ENCODE data around the gene GPR135. TPM values are rescaled to one million over a fixed set of nuclear protein-coding genes. Genes with fewer than 3 reads are reported as not detected.

Gene GPR135
- total RNA-seq, 1 donor from 2014 or later, result 2.1 TPM

DNA sequence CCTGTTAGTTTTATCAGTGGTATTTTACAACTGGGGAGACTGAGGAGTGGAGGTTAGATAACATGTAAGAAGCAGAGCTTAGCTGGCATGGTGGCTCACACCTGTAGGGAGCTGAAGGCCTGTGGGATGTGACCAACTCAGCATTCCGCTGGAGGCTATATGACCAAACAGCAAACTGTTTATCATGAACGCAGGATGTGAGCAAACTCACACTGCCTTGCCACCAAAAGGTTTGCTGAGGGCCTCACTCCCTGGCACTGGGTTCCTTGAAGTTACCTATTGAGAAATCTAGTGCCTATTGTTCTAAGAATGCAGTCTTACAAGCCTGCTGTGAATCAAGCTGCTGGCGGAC is 42.5 kb upstream of the GPR135 start:
- Histone ChIP-seq H3K4me3 (no peak overlapping the region), H3K4me1 (no peaks in the 10 kb centered on the region), H3K27me3 (no peaks in the 10 kb centered on the region), H3K9me3 (no peaks in the 10 kb centered on the region), H3K27ac (no peak overlapping the region), H3K36me3 (peaks cover 15% of the 10 kb centered on the region)
- TF ChIP-seq, protein P1, sequence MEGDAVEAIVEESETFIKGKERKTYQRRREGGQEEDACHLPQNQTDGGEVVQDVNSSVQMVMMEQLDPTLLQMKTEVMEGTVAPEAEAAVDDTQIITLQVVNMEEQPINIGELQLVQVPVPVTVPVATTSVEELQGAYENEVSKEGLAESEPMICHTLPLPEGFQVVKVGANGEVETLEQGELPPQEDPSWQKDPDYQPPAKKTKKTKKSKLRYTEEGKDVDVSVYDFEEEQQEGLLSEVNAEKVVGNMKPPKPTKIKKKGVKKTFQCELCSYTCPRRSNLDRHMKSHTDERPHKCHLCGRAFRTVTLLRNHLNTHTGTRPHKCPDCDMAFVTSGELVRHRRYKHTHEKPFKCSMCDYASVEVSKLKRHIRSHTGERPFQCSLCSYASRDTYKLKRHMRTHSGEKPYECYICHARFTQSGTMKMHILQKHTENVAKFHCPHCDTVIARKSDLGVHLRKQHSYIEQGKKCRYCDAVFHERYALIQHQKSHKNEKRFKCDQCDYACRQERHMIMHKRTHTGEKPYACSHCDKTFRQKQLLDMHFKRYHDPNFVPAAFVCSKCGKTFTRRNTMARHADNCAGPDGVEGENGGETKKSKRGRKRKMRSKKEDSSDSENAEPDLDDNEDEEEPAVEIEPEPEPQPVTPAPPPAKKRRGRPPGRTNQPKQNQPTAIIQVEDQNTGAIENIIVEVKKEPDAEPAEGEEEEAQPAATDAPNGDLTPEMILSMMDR (IDR thresholded peaks at IDR 0.05), result no peak
- ATAC-seq (no peak), DNase-seq (no peak)
- intact Hi-C loops (cut with DNase I), result no loop called here

DNA sequence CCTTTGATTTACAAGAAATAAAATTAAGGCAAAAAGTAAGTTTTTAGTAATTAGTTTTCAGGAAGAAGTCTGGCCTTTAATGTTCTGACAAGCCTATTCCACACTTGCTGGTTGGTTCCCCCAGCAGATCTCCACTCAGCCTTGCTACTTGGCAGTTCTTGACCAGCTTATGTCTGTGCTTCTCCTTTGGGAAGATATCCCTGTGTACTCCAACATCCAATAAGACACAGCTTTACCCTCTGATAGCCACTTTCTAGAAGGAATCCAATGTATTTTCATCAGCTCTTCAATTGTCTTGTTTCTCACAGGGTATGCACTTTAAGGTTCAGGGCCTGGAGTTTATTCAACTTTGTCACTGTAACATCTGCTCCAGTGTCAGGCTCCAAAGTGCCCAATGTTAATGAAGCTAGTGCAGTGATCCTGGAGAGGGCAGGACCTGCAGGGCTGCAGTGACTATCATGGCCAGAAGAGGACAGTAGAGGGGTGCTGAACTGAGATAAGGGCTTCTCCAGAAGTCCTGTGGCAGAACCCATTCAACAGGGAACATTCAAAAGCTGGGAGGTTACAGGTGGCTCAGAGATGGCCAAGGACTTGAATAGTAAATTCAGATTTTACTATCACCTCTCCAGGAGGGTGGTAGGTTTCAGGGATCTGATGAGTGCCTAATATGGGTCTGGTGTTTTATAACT is 42.0 kb upstream of the GPR135 start:
- H3K27ac ChIP-seq, result no peak overlapping the region
- intact Hi-C loops (cut with DNase I), result no loop called here
- no peaks in the 10 kb centered on the region for H3K27me3 ChIP-seq
- peaks cover 18% of the 10 kb centered on the region for H3K36me3 ChIP-seq
- ATAC-seq, result peak; percentile 92
- H3K9me3 ChIP-seq, result no peaks in the 10 kb centered on the region
- H3K4me1 ChIP-seq, result no peaks in the 10 kb centered on the region
- TF ChIP-seq, protein P1 (IDR thresholded peaks at IDR 0.05), result peak; percentile 74
- H3K4me3 ChIP-seq, result no peak overlapping the region
- DNase-seq, result no peak

DNA sequence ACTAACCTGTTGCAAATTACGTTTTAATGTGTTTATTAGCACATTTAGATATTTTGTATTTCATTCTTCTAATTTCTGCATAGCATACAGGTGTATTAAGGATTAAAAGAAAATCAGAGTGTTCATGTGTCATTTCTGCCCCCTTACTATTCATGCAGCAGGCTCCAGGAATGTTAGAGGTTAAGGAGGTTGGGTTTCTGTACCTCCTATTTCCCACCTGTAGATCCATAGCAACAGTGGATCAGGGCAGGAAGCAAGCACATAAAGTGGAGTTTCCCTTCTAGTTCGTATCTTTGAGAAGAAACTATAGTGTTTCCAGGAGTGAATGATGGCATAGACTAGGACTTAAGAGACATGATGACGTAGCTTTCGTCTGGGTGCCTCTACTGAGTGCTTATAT is 38.1 kb upstream of the GPR135 start:
- DNase-seq (no peak), ATAC-seq (no peak)
- Histone ChIP-seq H3K4me3 (no peak overlapping the region), H3K36me3 (peaks cover 37% of the 10 kb centered on the region), H3K4me1 (no peaks in the 10 kb centered on the region), H3K9me3 (no peaks in the 10 kb centered on the region), H3K27me3 (no peaks in the 10 kb centered on the region), H3K27ac (no peak overlapping the region)
- TF ChIP-seq, protein P1 (IDR thresholded peaks at IDR 0.05), result no peak
- intact Hi-C loops (cut with DNase I), result no loop called here

DNA sequence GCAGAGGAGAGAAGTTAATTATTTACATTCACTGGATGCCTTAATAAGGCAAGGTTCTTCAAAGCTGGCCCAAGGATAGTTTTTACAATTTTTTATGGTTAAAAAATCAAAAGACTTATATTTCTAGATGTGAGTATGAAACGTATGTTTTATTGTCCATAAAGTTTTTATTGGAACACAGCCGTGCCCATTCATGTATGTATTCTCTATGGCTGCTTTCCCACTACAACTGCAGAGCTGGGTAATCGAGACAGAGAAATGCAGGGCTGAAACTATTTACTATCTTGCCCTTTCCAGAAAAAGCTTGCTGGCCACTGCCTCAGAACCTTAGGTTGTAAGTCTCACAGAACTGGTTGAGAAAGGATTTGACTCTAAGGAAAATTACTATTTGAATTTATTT is 35.6 kb upstream of the GPR135 start:
- no peaks in the 10 kb centered on the region for H3K9me3 ChIP-seq
- TF ChIP-seq, protein P1 (IDR thresholded peaks at IDR 0.05), result no peak
- no peaks in the 10 kb centered on the region for H3K4me1 ChIP-seq
- no peaks in the 10 kb centered on the region for H3K27me3 ChIP-seq
- H3K4me3 ChIP-seq, result no peak overlapping the region
- H3K27ac ChIP-seq, result no peak overlapping the region
- ATAC-seq (no peak), DNase-seq (no peak)
- peaks cover 57% of the 10 kb centered on the region for H3K36me3 ChIP-seq
- intact Hi-C loops (cut with DNase I), result no loop called here

DNA sequence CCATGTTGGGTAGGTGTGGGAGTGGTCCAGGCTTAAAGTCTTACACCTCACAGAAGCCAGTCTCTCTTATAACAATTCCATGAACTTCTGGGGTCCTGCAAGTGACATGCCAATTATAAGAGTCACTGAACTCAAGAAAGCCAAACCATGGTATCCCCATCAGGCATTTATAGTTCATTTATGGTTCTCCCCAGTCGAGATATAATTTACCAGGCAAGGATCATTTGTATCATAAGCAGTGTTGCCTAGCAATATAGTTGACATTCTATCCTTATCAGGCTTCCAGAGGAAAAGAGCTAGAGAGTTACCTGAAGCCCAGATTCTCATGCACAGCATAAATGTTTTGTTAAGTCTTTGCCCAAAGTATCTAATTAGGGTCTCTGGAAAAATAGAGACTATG is 27.2 kb upstream of the GPR135 start:
- DNase-seq (no peak), ATAC-seq (no peak)
- TF ChIP-seq, protein P1 (IDR thresholded peaks at IDR 0.05), result no peak
- peaks cover 86% of the 10 kb centered on the region for H3K36me3 ChIP-seq
- H3K27me3 ChIP-seq, result no peaks in the 10 kb centered on the region
- no peaks in the 10 kb centered on the region for H3K9me3 ChIP-seq
- H3K4me3 ChIP-seq, result no peak overlapping the region
- H3K27ac ChIP-seq, result no peak overlapping the region
- H3K4me1 ChIP-seq, result peaks cover 3% of the 10 kb centered on the region
- intact Hi-C loops (cut with DNase I), result no loop called here

DNA sequence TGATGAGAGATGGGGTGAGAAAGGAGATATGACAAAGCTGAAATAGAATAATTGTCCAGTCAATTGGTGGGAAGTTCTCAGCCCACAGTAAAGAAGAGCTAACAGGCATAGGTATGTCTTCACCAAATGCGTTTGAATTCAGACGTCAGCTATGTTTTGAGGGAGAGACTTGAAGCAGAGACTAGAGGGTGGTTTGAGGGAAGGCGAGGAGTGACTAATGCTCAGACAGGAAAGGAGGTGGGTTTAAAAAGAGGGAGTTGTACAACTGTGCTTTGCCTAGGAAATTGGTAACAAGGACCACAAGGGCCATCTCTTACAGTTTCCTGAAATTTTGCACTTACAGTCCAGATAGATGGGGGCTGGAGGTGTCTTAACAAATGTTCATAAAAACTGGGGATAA is 25.6 kb upstream of the GPR135 start:
- no peak for ATAC-seq
- H3K36me3 ChIP-seq, result peaks cover 69% of the 10 kb centered on the region

More for the DNA sequence above, 25.6 kb upstream of the GPR135 start:
- Histone ChIP-seq H3K27ac (no peak overlapping the region), H3K27me3 (no peaks in the 10 kb centered on the region), H3K9me3 (no peaks in the 10 kb centered on the region), H3K4me1 (peaks cover 15% of the 10 kb centered on the region), H3K4me3 (no peak overlapping the region)
- TF ChIP-seq, protein P1 (IDR thresholded peaks at IDR 0.05), result no peak
- no peak for DNase-seq
- intact Hi-C loops (cut with DNase I), result no loop called here
